Activated effector memory CD4-positive, alpha-beta T cell treated with Interleukin-2 at 50 U/mL for 16 hours (primary cell): ENCODE data around the gene SH2D3A.
"Not testable (repeated sequence)": the region's sequence is repeated elsewhere in the genome, so short reads cannot be mapped to it uniquely, and the experiment has no call there.

Experiments used
- DNase-seq: peaks from one replicate; pipeline ENCODE4 v3.0.0-alpha.2; 2020

The SH2D3A gene

GRCh38 chr19:6754136-6754535, 13.1 kb downstream of the SH2D3A start:
- DNase-seq = no peak

GRCh38 chr19:6753178-6754031, 13.8 kb downstream of the SH2D3A start:
- DNase-seq = peak; percentile 59

DNA sequence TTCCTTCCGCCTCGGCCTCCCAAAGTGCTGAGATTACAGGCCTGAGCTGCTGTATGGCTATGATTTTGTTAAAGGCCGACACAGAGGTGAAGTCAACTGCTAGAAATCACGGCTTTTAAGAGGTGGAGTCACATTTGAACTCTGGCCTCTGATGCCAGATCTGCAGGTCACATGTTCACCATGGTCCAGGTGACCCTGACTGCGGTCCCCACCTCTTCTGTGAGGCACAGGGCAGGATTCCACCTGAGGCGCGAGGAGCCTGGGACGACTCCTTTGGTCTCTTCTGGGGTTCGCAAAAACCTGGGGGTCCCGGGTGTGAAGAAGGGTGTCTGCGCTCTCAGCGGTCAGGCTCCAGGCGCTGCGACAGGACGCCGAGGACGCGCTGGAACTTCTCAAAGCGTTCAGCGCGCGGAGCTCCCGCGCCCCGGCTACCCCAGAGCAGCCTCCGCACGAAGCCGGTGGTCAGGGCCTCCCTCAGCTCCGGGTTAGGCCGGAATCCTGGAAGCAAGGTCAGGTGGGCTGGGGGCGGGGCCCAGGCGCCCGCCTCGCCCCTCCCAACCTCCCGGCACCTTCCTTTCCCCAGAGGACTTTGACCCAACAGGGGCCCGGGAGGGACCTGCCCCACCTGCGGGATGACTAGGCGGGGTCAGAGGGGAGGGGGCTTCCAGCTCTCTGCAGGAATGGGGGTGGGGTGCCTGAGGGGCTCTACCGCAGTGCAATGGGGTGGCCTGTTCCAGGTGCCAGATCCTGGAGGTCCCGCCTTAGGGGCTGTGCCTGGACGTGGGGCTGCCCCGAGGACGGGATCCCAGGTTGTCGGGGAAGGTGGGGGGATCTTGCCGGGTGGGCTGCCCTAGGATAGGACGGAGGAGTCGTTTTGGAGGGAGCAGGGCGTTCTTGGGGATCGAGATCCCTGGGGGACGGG, 14.7 kb downstream of the SH2D3A start:
- DNase-seq = no peak

DNA sequence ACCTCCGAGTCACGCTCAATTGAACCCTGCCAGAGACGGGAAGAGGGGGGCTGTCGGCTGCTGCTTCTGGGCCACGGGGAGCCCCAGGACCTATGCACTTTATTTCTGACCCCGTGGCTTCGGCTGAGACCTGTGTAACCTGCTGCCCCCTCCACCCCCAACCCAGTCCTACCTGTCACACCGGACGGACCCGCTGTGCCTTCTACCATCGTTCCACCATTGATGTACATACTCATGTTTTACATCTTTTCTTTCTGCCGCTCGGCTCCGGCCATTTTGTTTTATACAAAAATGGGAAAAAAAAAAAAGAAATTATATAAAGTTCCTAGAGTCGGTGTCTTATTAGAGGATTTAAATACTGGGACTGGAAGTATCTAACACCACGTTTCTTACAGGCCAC, 16.0 kb downstream of the SH2D3A start:
- DNase-seq = no peak

- no peak for DNase-seq
Measured at GRCh38 chr19:6750062-6750461, 17.2 kb downstream of the SH2D3A start.

GRCh38 chr19:6748543-6748942, 18.7 kb downstream of the SH2D3A start:
- DNase-seq = not testable (repeated sequence)

DNA sequence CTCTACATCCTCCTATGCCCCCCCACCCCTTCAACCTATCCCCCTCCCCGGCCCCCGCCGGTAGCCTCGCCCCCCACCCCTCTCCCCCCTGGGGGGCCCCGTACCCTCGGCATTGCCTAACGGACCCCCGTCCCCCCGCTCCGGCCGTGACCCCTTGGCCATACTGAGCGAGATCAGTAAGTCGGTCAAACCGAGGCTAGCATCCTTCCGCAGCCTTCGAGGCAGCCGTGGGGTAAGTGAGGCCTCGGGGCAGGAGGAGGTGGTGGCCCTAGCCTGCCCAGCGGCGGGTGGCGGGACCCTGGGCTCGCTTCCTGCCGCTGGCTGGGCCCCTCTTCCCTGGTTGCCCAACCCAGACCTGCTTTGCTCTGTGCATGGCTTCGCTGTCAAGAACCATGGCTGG, 21.3 kb downstream of the SH2D3A start:
- no peak for DNase-seq

- DNase-seq = no peak
Measured at GRCh38 chr19:6744381-6745301, 22.6 kb downstream of the SH2D3A start.

GRCh38 chr19:6743714-6744380, 23.4 kb downstream of the SH2D3A start:
- DNase-seq = no peak

GRCh38 chr19:6743066-6743465, 24.2 kb downstream of the SH2D3A start:
- DNase-seq = no peak

GRCh38 chr19:6740589-6741343, 26.5 kb downstream of the SH2D3A start:
- DNase-seq = no peak

DNA sequence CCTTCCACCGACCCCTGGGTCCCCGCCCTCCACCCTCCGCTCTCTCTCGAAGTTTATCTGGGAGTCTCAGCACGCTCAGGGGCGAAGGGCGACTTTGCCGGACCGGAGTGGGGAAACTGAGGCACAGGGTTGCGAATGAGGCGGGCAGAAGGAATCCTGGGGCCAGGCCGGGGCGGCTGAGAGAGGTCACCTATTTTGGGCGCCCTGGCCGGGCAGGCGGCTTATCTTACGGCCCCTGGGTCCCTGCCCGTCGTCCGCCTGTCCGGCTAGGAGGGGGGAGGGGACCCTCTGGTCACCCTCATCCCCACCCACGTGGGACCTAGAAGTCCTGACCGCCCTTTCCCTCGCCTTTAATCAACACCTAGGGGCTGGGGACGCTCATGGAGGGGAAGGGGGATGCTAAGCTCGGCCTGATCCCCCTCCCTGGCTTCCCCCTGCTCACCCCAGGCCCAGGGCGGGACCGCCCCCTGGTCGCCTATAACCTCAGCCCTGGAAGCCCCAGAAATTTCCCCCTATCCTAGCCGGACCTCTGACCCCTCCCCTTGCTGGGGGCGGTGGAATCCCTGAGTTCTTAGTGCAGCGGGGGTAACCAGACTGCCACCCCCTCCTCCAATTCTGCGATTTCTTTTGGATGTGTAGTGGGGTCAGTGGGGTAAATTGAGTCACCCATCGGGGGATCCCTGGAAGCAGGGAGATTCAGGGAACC, 27.2 kb downstream of the SH2D3A start:
- DNase-seq = no peak

GRCh38 chr19:6739390-6739882, 27.8 kb downstream of the SH2D3A start, which contains the start of gene TRIP10:
TRIP10 (plus strand) TSS chr19:6739680; CDS start chr19:6739762, 82 bp downstream.
- peak; percentile 82 for DNase-seq

- DNase-seq = no peak
Measured at GRCh38 chr19:6738787-6739389, 28.3 kb downstream of the SH2D3A start.

- peak; percentile 67 for DNase-seq
Measured at GRCh38 chr19:6737873-6738786, 29.1 kb downstream of the SH2D3A start.

GRCh38 chr19:6737284-6737872, 29.9 kb downstream of the SH2D3A start, which contains the start of gene GPR108:
GPR108 (minus strand) TSS chr19:6737580; CDS start chr19:6737576, 4 bp downstream.
- DNase-seq = peak; percentile 98

- no peak for DNase-seq
Measured at GRCh38 chr19:6736917-6737283, 30.3 kb downstream of the SH2D3A start.
